ENCODE data around the gene MLLT10. TPM values are rescaled to one million over a fixed set of nuclear protein-coding genes. Genes with fewer than 3 reads are reported as not detected.

The MLLT10 gene
- total and polyA plus RNA-seq, 9 of the 15 experiments (the other 6 are each of a cell fraction or from before 2014, with no cell fraction given), result 18.8 to 81.4 (median 64.2) TPM

GRCh38 chr10:21495752-21496342, 38.2 kb upstream of the MLLT10 start (continued):
- TF ChIP-seq ZNF592 (IDR thresholded peaks at IDR 0.05) (no peak), JUND (IDR thresholded peaks at IDR 0.05; ENCODE audit: borderline replicate concordance, low read depth, low read length) (peak; percentile 26; the same call in 1 of the 2 replicates), JUND (tag; IDR thresholded peaks at IDR 0.05; ENCODE audit: borderline replicate concordance, low read depth, low read length) (no peak), ZBTB43 (CRISPR knock-in tag; IDR thresholded peaks at IDR 0.05) (0 out of 2 replicates have a peak, but pooled peaks have one; percentile 45), KLF13 (tag; IDR thresholded peaks at IDR 0.05; ENCODE audit: borderline replicate concordance, low read depth) (peak; percentile 74), HIVEP1 (CRISPR knock-in tag; IDR thresholded peaks at IDR 0.05) (peak; percentile 73; the same call in 1 of the 2 replicates), ZNF778 (CRISPR knock-in tag; IDR thresholded peaks at IDR 0.05) (no peak), SMAD2 (IDR thresholded peaks at IDR 0.05; ENCODE audit: low read depth, low read length) (no peak), CBX1 (IDR thresholded peaks at IDR 0.05; ENCODE audit: low read depth) (peak; percentile 40), ZNF830 (CRISPR knock-in tag; IDR thresholded peaks at IDR 0.05) (no peak), ZNF146 (CRISPR knock-in tag; IDR thresholded peaks at IDR 0.05; ENCODE audit: unreplicated experiment) (peak; percentile 16), GTF2B (IDR thresholded peaks at IDR 0.05; ENCODE audit: extremely low read depth, insufficient read length) (no peak), THRB (CRISPR knock-in tag; conservative IDR thresholded peaks at IDR 0.05) (no peak), CTCF (IDR thresholded peaks at IDR 0.05 in 2 of 3, conservative IDR thresholded peaks at IDR 0.05 in 1 of 3; ENCODE audit: insufficient read depth in 2 of 3, low read depth in 1 of 3, low read length in 3 of 3) (peak; percentile 92 to 94 (median 92)), MXI1 (IDR thresholded peaks at IDR 0.05; ENCODE audit: low read depth, low read length) (no peak), NR2C2 (CRISPR knock-in tag; IDR thresholded peaks at IDR 0.05) (no peak), NR2C2 (tag; IDR thresholded peaks at IDR 0.05) (no peak; the same call in 1 of the 2 replicates), NBN (IDR thresholded peaks at IDR 0.05; ENCODE audit: low read depth) (no peak)
